Adipose tissue (tissue), 3 donors: ENCODE measurements around the gene NDOR1. TPM values are rescaled to one million over a fixed set of nuclear protein-coding genes. Genes with fewer than 3 reads are reported as not detected.

Experiments
- H3K27ac ChIP-seq: one replicate; pipeline ENCODE4 v1.5.1; 2013; ENCODE audit warnings: low read depth, low read length
- WGBS, 3 donors: extraction: QIAGEN DNeasy Blood & Tissue Kit; methylation state at CpG; one replicate each; pipeline ENCODE4 v1.1.7; 2013; 5-methylcytosine and 5-hydroxymethylcytosine counted together
- polyA plus RNA-seq, 3 donors: library from polyadenylated mRNA; stranded (reverse); fragments of 200-250 nt; gene quantifications; one replicate each; pipeline ENCODE4 v1.2.3, GENCODE V29; 2013
- donor health status: healthy with polysubstance abuse.
- donor health status: Bipolar disorder and iron deficiency.
- donor health status: healthy.

Gene NDOR1
- polyA plus RNA-seq, 3 donors, result 4.9 to 8.4 (median 8.2) TPM

GRCh38 chr9:137213160-137214060, 7.9 kb downstream of the NDOR1 start:
- 85 to 89% (median 88%) methylated on average over 42 to 49 of the region's 49 CpGs for WGBS, 3 donors

GRCh38 chr9:137214620-137215019, 9.1 kb downstream of the NDOR1 start:
- no peak overlapping the region for H3K27ac ChIP-seq
- 93 to 95% (median 94%) methylated on average over 17 to 19 of the region's 19 CpGs for WGBS, 3 donors

More at GRCh38 chr9:137213160-137214060, 7.9 kb downstream of the NDOR1 start:
- H3K27ac ChIP-seq, result no peak overlapping the region

GRCh38 chr9:137215196-137215986, 9.9 kb downstream of the NDOR1 start:
- no peak overlapping the region for H3K27ac ChIP-seq
- WGBS, 3 donors, result 93 to 96% (median 93%) methylated on average over 21 to 22 of the region's 22 CpGs

- WGBS, 3 donors, result 91 to 95% (median 92%) methylated on average over 25 to 30 of the region's 30 CpGs
These were observed 10.9 kb downstream of the NDOR1 start for GRCh38 chr9:137216188-137216965.

GRCh38 chr9:137217276-137218211, 12.0 kb downstream of the NDOR1 start:
- H3K27ac ChIP-seq, result no peak overlapping the region
- 48 to 56% (median 54%) methylated on average over 36 of the region's 36 CpGs for WGBS, 3 donors

More at GRCh38 chr9:137216188-137216965, 10.9 kb downstream of the NDOR1 start:
- H3K27ac ChIP-seq, result no peak overlapping the region

- no peak overlapping the region for H3K27ac ChIP-seq
- WGBS, 3 donors, result 80 to 89% (median 80%) methylated on average over 27 to 30 of the region's 30 CpGs
These were observed 12.8 kb downstream of the NDOR1 start for GRCh38 chr9:137218212-137218753.

- no peak overlapping the region for H3K27ac ChIP-seq
- 41 to 70% (median 63%) methylated on average over 12 of the region's 12 CpGs for WGBS, 3 donors
These were observed 13.3 kb downstream of the NDOR1 start for GRCh38 chr9:137218754-137219271.

- 91% methylated on average over 10 of the region's 10 CpGs for WGBS, 3 donors
- no peak overlapping the region for H3K27ac ChIP-seq
These were observed 14.3 kb downstream of the NDOR1 start for GRCh38 chr9:137219757-137220316.

GRCh38 chr9:137220317-137221094, 15.0 kb downstream of the NDOR1 start:
- 88 to 93% (median 92%) methylated on average over 50 to 52 of the region's 52 CpGs for WGBS, 3 donors
- H3K27ac ChIP-seq, result no peak overlapping the region

- 79 to 84% (median 84%) methylated on average over 11 to 14 of the region's 14 CpGs for WGBS, 3 donors
These were observed 15.6 kb downstream of the NDOR1 start for GRCh38 chr9:137221095-137221505.

GRCh38 chr9:137221506-137222111, 16.1 kb downstream of the NDOR1 start:
- no peak overlapping the region for H3K27ac ChIP-seq
- WGBS, 3 donors, result 2 to 13% (median 11%) methylated on average over 34 to 61 of the region's 61 CpGs

More at GRCh38 chr9:137221095-137221505, 15.6 kb downstream of the NDOR1 start:
- H3K27ac ChIP-seq, result no peak overlapping the region

GRCh38 chr9:137222190-137223077, 16.9 kb downstream of the NDOR1 start, which contains the start of gene RNF208:
RNF208 (minus strand) TSS chr9:137222240; CDS start chr9:137221212, 1,028 bp downstream.
- WGBS, 3 donors, result 5% methylated on average over 53 to 88 of the region's 88 CpGs
- no peak within 1 kb of the TSS for H3K27ac ChIP-seq

GRCh38 chr9:137223078-137223970, 17.8 kb downstream of the NDOR1 start:
- WGBS, 3 donors, result 1 to 3% (median 1%) methylated on average over 47 to 63 of the region's 63 CpGs

More at GRCh38 chr9:137223078-137223970, 17.8 kb downstream of the NDOR1 start:
- H3K27ac ChIP-seq, result no peak overlapping the region
